Measurements from ENCODE around the gene METTL25B.

METTL25B gene

DNA sequence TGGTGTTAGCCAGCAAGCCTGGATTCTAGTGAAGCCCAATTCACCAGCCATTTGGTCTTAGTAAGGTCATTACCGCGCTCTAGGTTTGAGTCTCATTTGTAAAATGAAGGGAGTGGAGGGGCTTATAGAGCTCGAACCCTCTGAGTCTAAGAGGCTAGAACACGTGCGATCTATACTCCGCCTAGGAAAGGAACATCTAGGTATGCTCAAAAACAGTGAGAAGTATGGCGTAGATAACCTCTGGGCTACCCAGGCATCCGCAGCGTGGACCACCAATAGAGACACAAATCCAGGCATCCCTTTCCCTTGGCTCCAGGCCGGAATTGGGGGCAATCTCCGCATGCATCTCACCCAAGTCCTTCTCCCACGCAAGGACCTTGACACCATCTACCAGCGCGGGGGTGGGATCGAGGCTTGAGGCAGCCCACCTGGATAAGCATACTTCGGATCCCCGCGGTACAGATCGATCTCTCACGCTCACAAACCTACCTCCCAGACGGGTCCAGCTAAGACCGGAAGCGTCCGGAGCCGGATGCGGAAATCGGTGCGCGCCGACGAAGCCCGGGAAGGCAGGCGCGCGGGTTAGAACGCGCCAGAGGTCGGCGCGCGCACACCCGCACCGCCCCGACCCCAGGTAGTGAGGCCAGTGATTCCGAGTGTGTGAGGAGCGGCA lies at the start of gene METTL25B:
TSS of gene METTL25B (plus strand) at position 544 of the 673 bp plus-strand sequence. CDS start 636 bp downstream, outside the sequence.
- Histone ChIP-seq H3K4me3 (IDR thresholded peaks at IDR 0.05; ENCODE audit: insufficient read depth, low read depth, low read length) (peak within 1 kb of the TSS; percentile 98), H3K27ac (peak within 1 kb of the TSS; percentile 46), H3K4me2 (peak within 1 kb of the TSS; percentile 90), H3K36me3 (ENCODE audit: insufficient read depth) (peaks cover 14% of the 10 kb centered on the region; the same call in 1 of the 2 replicates), H4K20me1 (ENCODE audit: insufficient read depth) (peaks cover 20% of the 10 kb centered on the region), H3K79me2 (ENCODE audit: insufficient read depth, low read depth) (peaks cover 64% of the 10 kb centered on the region), H3K4me1 (ENCODE audit: low read depth, poor library complexity, severe bottlenecking) (peaks cover 44% of the 10 kb centered on the region), H2AFZ (ENCODE audit: low read depth) (peak within 1 kb of the TSS; percentile 76), H3K9ac (peak within 1 kb of the TSS; percentile 66), H3K27me3 (ENCODE audit: insufficient read depth, low read depth) (no peaks in the 10 kb centered on the region)
- TF ChIP-seq, protein P1, sequence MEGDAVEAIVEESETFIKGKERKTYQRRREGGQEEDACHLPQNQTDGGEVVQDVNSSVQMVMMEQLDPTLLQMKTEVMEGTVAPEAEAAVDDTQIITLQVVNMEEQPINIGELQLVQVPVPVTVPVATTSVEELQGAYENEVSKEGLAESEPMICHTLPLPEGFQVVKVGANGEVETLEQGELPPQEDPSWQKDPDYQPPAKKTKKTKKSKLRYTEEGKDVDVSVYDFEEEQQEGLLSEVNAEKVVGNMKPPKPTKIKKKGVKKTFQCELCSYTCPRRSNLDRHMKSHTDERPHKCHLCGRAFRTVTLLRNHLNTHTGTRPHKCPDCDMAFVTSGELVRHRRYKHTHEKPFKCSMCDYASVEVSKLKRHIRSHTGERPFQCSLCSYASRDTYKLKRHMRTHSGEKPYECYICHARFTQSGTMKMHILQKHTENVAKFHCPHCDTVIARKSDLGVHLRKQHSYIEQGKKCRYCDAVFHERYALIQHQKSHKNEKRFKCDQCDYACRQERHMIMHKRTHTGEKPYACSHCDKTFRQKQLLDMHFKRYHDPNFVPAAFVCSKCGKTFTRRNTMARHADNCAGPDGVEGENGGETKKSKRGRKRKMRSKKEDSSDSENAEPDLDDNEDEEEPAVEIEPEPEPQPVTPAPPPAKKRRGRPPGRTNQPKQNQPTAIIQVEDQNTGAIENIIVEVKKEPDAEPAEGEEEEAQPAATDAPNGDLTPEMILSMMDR (conservative IDR thresholded peaks at IDR 0.05; ENCODE audit: low read depth, low read length), result no peak

DNA sequence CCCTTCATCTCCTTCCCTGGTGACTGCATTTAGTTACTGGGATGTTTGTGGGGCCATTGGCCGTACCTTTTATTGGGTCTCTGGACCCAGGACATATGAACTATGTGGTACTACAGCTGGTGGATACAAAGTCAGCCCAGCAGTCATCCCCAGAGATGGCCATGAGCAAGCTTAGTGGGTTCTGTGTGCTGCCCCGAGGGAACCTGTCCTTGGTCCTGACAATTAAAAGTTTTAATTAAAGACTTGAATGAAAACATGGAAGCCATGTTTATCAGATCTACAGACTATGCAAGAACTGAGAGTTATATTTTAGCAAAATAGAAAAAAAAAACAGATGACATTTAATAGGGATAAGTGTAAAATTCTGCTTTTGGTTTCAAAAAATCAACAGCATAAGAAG lies 48.2 kb upstream of the METTL25B start:
- H3K36me3 ChIP-seq (ENCODE audit: insufficient read depth), result no peaks in the 10 kb centered on the region
- H3K27ac ChIP-seq, result no peak overlapping the region
- TF ChIP-seq, protein P1 (conservative IDR thresholded peaks at IDR 0.05; ENCODE audit: low read depth, low read length), result no peak
- no peak overlapping the region for H2AFZ ChIP-seq (ENCODE audit: low read depth)
- no peak overlapping the region for H3K9ac ChIP-seq
- H4K20me1 ChIP-seq (ENCODE audit: insufficient read depth), result no peaks in the 10 kb centered on the region
- H3K4me1 ChIP-seq (ENCODE audit: low read depth, poor library complexity, severe bottlenecking), result no peaks in the 10 kb centered on the region
- no peak overlapping the region for H3K4me2 ChIP-seq
- H3K27me3 ChIP-seq (ENCODE audit: insufficient read depth, low read depth), result peaks cover 99% of the 10 kb centered on the region
- H3K4me3 ChIP-seq (IDR thresholded peaks at IDR 0.05; ENCODE audit: insufficient read depth, low read depth, low read length), result no peak overlapping the region
- no peaks in the 10 kb centered on the region for H3K79me2 ChIP-seq (ENCODE audit: insufficient read depth, low read depth)

DNA sequence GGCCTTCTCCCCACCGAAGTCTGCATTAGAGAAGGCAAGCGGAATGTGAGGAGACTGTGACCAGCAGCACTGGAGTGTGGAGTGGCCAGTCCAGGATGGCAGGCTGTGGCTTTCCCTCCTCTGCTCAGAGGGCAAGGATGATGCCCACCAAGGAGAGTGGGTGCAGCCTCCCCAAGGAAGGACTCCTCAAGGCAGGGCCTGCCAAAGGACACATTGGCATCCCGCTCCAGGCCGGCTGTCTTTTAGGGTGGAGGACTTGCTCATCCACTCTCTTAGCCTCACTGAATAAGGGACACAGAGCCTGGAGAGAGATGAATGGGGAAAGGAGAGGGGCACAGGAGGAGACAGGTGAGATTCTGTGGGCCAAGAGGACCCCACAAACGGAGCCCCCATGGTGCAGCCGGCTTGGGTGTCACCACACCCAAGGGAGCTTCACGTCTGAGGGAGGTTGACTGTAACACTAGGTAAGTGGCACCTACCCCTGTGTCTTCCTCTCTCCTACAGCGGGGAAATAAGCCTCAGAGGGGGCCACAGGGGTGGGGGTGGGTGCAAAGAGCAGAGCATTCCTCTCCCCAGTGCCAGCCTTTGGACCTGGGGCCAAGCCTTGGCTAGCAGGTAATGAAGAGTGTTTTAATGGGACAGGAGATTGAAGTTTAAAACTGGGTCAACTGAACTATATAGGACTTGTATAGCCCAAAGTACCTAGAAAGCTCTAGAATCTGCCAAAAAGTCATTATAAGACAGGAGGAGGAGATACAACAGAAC lies 46.9 kb upstream of the METTL25B start:
- Histone ChIP-seq H4K20me1 (ENCODE audit: insufficient read depth) (no peaks in the 10 kb centered on the region), H3K4me2 (no peak overlapping the region), H3K36me3 (ENCODE audit: insufficient read depth) (no peaks in the 10 kb centered on the region), H2AFZ (ENCODE audit: low read depth) (no peak overlapping the region), H3K4me1 (ENCODE audit: low read depth, poor library complexity, severe bottlenecking) (no peaks in the 10 kb centered on the region), H3K4me3 (IDR thresholded peaks at IDR 0.05; ENCODE audit: insufficient read depth, low read depth, low read length) (no peak overlapping the region), H3K27ac (no peak overlapping the region), H3K79me2 (ENCODE audit: insufficient read depth, low read depth) (no peaks in the 10 kb centered on the region), H3K27me3 (ENCODE audit: insufficient read depth, low read depth) (peaks cover 99% of the 10 kb centered on the region), H3K9ac (no peak overlapping the region)
- TF ChIP-seq, protein P1 (conservative IDR thresholded peaks at IDR 0.05; ENCODE audit: low read depth, low read length), result no peak

DNA sequence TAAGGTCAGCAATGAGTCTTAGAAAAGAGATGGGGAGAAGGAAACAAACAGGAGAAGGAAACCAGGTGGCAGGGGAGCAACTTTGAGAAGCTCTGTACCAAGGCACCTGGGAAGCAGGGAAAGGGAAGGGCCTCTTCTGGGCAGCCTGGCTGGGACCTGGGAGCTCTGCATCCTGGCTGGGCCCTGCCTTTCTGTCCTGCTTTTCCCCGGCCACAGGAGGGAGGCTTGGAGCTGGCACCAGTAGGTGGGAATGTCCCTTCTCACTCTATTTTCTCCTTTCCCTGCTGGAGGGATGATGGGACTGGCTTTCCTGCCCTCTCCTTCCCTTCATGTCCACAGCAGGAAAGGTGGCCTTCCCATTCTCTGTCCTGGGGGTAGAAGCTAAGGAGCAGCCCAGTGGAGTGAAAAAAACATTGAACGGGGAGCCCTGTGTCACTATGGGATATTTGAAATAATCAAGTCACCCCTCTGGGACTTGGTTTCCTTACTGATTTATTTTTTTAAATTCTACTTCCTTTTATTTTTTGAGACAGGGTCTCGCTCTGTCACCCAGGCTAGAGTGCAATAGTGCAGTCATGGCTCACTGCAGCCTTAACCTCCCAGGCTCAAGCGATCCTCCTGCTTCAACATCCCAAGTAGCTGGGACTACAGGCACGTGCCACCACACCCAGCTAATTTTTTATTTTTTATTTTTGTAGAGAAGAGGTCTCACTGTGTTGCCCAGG lies 45.9 kb upstream of the METTL25B start:
- no peaks in the 10 kb centered on the region for H3K4me1 ChIP-seq (ENCODE audit: low read depth, poor library complexity, severe bottlenecking)
- no peaks in the 10 kb centered on the region for H4K20me1 ChIP-seq (ENCODE audit: insufficient read depth)
- no peak overlapping the region for H2AFZ ChIP-seq (ENCODE audit: low read depth)
- TF ChIP-seq, protein P1 (conservative IDR thresholded peaks at IDR 0.05; ENCODE audit: low read depth, low read length), result no peak
- no peaks in the 10 kb centered on the region for H3K79me2 ChIP-seq (ENCODE audit: insufficient read depth, low read depth)
- no peak overlapping the region for H3K27ac ChIP-seq
- H3K27me3 ChIP-seq (ENCODE audit: insufficient read depth, low read depth), result peaks cover 99% of the 10 kb centered on the region
- H3K4me2 ChIP-seq, result no peak overlapping the region
- H3K36me3 ChIP-seq (ENCODE audit: insufficient read depth), result no peaks in the 10 kb centered on the region
- H3K9ac ChIP-seq, result no peak overlapping the region
- H3K4me3 ChIP-seq (IDR thresholded peaks at IDR 0.05; ENCODE audit: insufficient read depth, low read depth, low read length), result no peak overlapping the region
